Loucy (cell line): ENCODE data around the gene OSCAR.

Source experiments
- CTCF ChIP-seq: fragments of 200-600 bp; sonication (generic); conservative IDR thresholded peaks from 2 replicates; pipeline ENCODE4 v1.5.1; 2014; ENCODE audit warnings: mild to moderate bottlenecking, antibody characterized with exemption, low read length
- EZH2phosphoT487 ChIP-seq: fragments of 200-600 bp; IDR thresholded peaks from 2 replicates; pipeline ENCODE4 v1.6.1; 2018; ENCODE audit warnings: antibody characterized with exemption, mild to moderate bottlenecking, moderate library complexity, borderline replicate concordance

- TF ChIP-seq EZH2phosphoT487 (no peak), CTCF (no peak)
Measured at GRCh38 chr19:54145541-54146158, 45.0 kb upstream of the OSCAR start.
